A549 treated with dexamethasone at 1 μM for 4 hours (cell line): Measurements from ENCODE around the gene TRIM8. TPM values are rescaled to one million over a fixed set of nuclear protein-coding genes. Genes with fewer than 3 reads are reported as not detected.

Source experiments
- total RNA-seq: library from RNA; stranded (reverse); fragments of 200-300 nt; extraction: Qiagen RNA extraction; gene quantifications from 5 replicates; pipeline ENCODE4 v1.2.3, GENCODE V29; 2022

TRIM8 gene
- total RNA-seq: 42.9 to 55.7 TPM (median 54.4 TPM) in 5 replicates

GRCh38 chr10:102644066-102644645 lies at the start of gene TRIM8:
Gene TRIM8 (plus strand): TSS chr10:102644479. CDS start chr10:102644618, 139 bp downstream.

Other genes starting within 250 kb of the TRIM8 start
- gene NFKB2, start 248.8 kb upstream of the TRIM8 start, total RNA-seq: 35.3 to 54.1 TPM (median 45.2 TPM) in 5 replicates
- gene PSD, start 225.7 kb upstream of the TRIM8 start, total RNA-seq: 0.11 to 0.68 TPM (median 0.38 TPM) in 5 replicates
- 5.8 to 9.3 TPM (median 6.9 TPM) in 5 replicates for gene FBXL15, start 223.6 kb upstream of the TRIM8 start, total RNA-seq
- gene CUEDC2, start 211.9 kb upstream of the TRIM8 start, total RNA-seq: 57.5 to 64.7 TPM (median 60.7 TPM) in 5 replicates
- 0.07 to 0.25 TPM (median 0.13 TPM) in 5 replicates for gene C10orf95, start 192.9 kb upstream of the TRIM8 start, total RNA-seq
- 87.6 to 99.5 TPM (median 95.9 TPM) in 5 replicates for gene ACTR1A, start 141.8 kb upstream of the TRIM8 start, total RNA-seq
- 5.0 to 7.8 TPM (median 6.9 TPM) in 5 replicates for gene SUFU, start 140.5 kb upstream of the TRIM8 start, total RNA-seq
- gene ARL3, start 69.9 kb downstream of the TRIM8 start, total RNA-seq: 12.8 to 15.9 TPM (median 13.5 TPM) in 5 replicates
- gene SFXN2, start 70.2 kb downstream of the TRIM8 start, total RNA-seq: 2.9 to 4.1 TPM (median 3.4 TPM) in 5 replicates
- gene WBP1L, start 99.5 kb downstream of the TRIM8 start, total RNA-seq: 21.9 to 31.1 TPM (median 30.2 TPM) in 5 replicates
- gene CYP17A1, start 192.9 kb downstream of the TRIM8 start, total RNA-seq: 0.09 TPM in 1 of 5 replicates, not detected in the others
- gene BORCS7, start 209.8 kb downstream of the TRIM8 start, total RNA-seq: 18.3 to 26.2 TPM (median 21.3 TPM) in 5 replicates
- gene AS3MT, start 225.0 kb downstream of the TRIM8 start, total RNA-seq: 2.6 to 4.1 TPM (median 3.4 TPM) in 5 replicates